Keratinocyte (primary cell): ENCODE results near the gene DDIT4. TPM values are rescaled to one million over a fixed set of nuclear protein-coding genes. Genes with fewer than 3 reads are reported as not detected.

Experiments used
- DNase-seq: peaks from one replicate; pipeline ENCODE4 v3.0.0-alpha.2; 2011; ENCODE audit warnings: low read depth, missing footprints, low spot score
- FAIRE-seq: peaks from 2 replicates; lab custom pipeline; 2011; peaks lifted over from hg19 to GRCh38; lab: Jason Lieb, UNC
- H2AFZ ChIP-seq: 2 replicates; pipeline ENCODE4 v1.6.0; 2012; ENCODE audit warnings: low read length, control low read depth, inconsistent platforms; ENCODE audit not compliant: control insufficient read depth
- H3K27ac ChIP-seq: 2 replicates; pipeline ENCODE4 v1.5.1; 2011; ENCODE audit warnings: low read length; ENCODE audit not compliant: control insufficient read depth, insufficient read depth
- H3K27me3 ChIP-seq: 3 replicates; pipeline ENCODE4 v1.6.0; 2011; ENCODE audit warnings: low read length; ENCODE audit not compliant: control insufficient read depth, insufficient read depth; ENCODE audit errors: extremely low read depth
- H3K36me3 ChIP-seq, 2 experiments: 2 replicates in 1 of 2; 3 replicates in 1 of 2; pipeline ENCODE4 v1.5.1; 2011; ENCODE audit warnings: low read length in 2 of 2, mild to moderate bottlenecking in 1 of 2; ENCODE audit not compliant: control insufficient read depth in 2 of 2, insufficient read depth in 2 of 2; ENCODE audit errors: extremely low read depth in 1 of 2
- H3K4me1 ChIP-seq: 3 replicates; pipeline ENCODE4 v1.5.1; 2011; ENCODE audit warnings: low read length; ENCODE audit not compliant: control insufficient read depth, insufficient read depth; ENCODE audit errors: extremely low read depth
- H3K4me2 ChIP-seq: 3 replicates; pipeline ENCODE4 v1.6.0; 2011; ENCODE audit warnings: low read depth, low read length; ENCODE audit not compliant: control insufficient read depth, insufficient read depth; ENCODE audit errors: extremely low read depth
- H3K4me3 ChIP-seq, 3 experiments: fragments of 200-600 bp in 1 of 3; sonication (generic) in 1 of 3; 2 replicates in 2 of 3; 3 replicates in 1 of 3; pipeline ENCODE4 v1.5.1; 2011 to 2016; ENCODE audit warnings: low read length in 3 of 3, mild to moderate bottlenecking in 3 of 3, control low read depth in 2 of 3, inconsistent platforms in 1 of 3, low read depth in 1 of 3, mixed read lengths in 1 of 3, mixed run types in 1 of 3, moderate library complexity in 1 of 3; ENCODE audit not compliant: control insufficient read depth in 2 of 3, insufficient read depth in 2 of 3; ENCODE audit errors: extremely low read depth in 1 of 3
- H3K79me2 ChIP-seq: 2 replicates; pipeline ENCODE4 v1.6.0; 2012; ENCODE audit warnings: low read length; ENCODE audit not compliant: control insufficient read depth, insufficient read depth
- H3K9ac ChIP-seq: 3 replicates; pipeline ENCODE4 v1.6.0; 2011; ENCODE audit warnings: low read length; ENCODE audit not compliant: control insufficient read depth, insufficient read depth; ENCODE audit errors: extremely low read depth
- H3K9me1 ChIP-seq: 3 replicates; pipeline ENCODE4 v1.6.0; 2011; ENCODE audit warnings: low read length; ENCODE audit not compliant: control insufficient read depth, insufficient read depth; ENCODE audit errors: extremely low read depth
- H3K9me3 ChIP-seq: 2 replicates; pipeline ENCODE4 v1.5.1; 2012; ENCODE audit warnings: low read depth, low read length; ENCODE audit not compliant: control insufficient read depth
- H4K20me1 ChIP-seq: 3 replicates; pipeline ENCODE4 v1.6.0; 2011; ENCODE audit warnings: low read length; ENCODE audit not compliant: control insufficient read depth, insufficient read depth; ENCODE audit errors: extremely low read depth
- EZH2 ChIP-seq: IDR thresholded peaks from one replicate; pipeline ENCODE4 v1.6.1; 2012; ENCODE audit warnings: inconsistent platforms, mild to moderate bottlenecking, low read length, moderate library complexity
- dilution Hi-C: fragments of 300-500 bp; cut with MboI; formaldehyde crosslinking; loops from one replicate; pipeline ENCODE4 v1.7.0; 2020; ENCODE audit warnings: low sequenced_read_pairs; ENCODE audit not compliant: extremely low pct_ligation_motif_present
- polyA plus RNA-seq, 5 experiments: library from polyadenylated mRNA; depleted of rRNA in 3 of 5; stranded (reverse) in 3 of 5; stranded (forward) in 1 of 5; unstranded in 1 of 5; fragments of >200 nt; gene quantifications; 1 replicate in 1 of 5; 2 replicates in 3 of 5; 3 replicates in 1 of 5; pipeline versions ENCODE4 v1.2.1 to v1.2.3, GENCODE V29; 2011 to 2012; ENCODE audit warnings: missing spikeins in 2 of 5, low read depth in 1 of 5, low replicate concordance in 1 of 5
- TF ChIP-seq, protein P1 (sequence below), 3 experiments: IDR thresholded peaks in 1 of 3; conservative IDR thresholded peaks in 1 of 3; optimal IDR thresholded peaks in 1 of 3; 2 replicates in 2 of 3; 3 replicates in 1 of 3; pipeline versions ENCODE3 to v1.5.1; 2011; ENCODE audit warnings: low read length in 3 of 3, mild to moderate bottlenecking in 3 of 3, moderate library complexity in 2 of 3, control low read depth in 1 of 3, inconsistent platforms in 1 of 3; ENCODE audit not compliant: insufficient read depth in 2 of 3; ENCODE audit errors: extremely low read depth in 1 of 3

Gene DDIT4
- polyA plus RNA-seq, 1 donor (not counting 4 experiments of a cell fraction or from before 2014, with no cell fraction given) = 248 TPM

DNA sequence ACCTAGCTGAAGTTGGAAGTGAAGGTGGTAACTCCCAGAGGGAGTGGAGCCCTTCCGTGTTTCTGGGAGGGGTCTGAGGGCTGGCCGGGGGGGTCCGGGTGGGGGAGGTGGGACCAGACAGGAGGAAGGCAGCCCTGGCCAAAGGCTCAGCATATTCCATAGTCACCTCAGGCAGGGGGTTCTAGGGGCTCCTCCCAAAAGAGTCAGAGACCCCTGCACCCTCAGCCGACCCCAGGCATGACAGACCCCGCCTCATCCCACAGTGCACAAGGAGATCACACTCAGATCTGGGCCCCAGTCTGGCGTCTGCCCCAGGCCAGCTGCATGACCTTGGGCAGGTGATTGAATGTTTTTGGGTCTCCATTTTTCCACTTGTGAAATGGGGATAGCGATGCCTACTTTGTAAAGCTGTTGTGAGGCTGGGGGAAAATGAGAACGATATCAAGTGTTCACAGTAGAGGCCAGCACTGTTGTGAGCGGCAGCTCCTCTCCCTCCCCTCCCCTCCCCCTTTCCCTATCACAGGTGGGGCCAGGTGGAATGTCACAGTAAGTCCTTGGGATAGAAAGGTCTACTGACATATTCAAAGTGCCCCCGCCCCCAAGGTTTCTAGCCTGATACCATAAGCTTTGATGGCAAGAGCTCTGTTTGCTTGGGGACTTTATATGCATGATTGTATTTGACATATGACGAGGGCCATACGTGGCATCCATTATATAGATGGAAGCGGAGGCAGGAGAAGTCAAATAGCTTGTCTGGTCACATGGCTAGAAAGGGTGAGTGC, 47.7 kb downstream of the DDIT4 start:
- peaks cover 53% of the 10 kb centered on the region for H3K4me1 ChIP-seq

DNA sequence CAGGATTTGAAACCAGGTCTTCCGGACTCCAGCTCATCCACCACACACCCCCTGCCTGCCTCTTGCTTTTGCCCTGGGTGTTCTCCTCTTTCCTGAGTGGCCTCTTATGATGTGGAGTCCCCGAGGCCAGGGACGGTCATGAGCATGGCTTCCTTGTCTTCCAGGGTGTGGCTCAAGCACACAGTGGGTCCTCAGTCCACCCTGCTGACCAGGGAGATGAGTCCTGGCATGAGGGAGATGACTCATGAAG, 48.2 kb downstream of the DDIT4 start:
- H3K27ac ChIP-seq = peak overlapping the region; percentile 94
- no peaks in the 10 kb centered on the region for H3K27me3 ChIP-seq
- no peaks in the 10 kb centered on the region for H3K36me3 ChIP-seq
- H3K9ac ChIP-seq = peak overlapping the region; percentile 91
- H3K9me3 ChIP-seq = no peaks in the 10 kb centered on the region
- H3K4me3 ChIP-seq = no peak overlapping the region
- dilution Hi-C loops = no loop called here
- peak; percentile 100 for DNase-seq
- peak overlapping the region; percentile 3 for H3K4me2 ChIP-seq
- H4K20me1 ChIP-seq = no peaks in the 10 kb centered on the region
- H2AFZ ChIP-seq = no peak overlapping the region
- peaks cover 50% of the 10 kb centered on the region for H3K4me1 ChIP-seq
- peak; percentile 34 for FAIRE-seq
- no peaks in the 10 kb centered on the region for H3K79me2 ChIP-seq
- H3K9me1 ChIP-seq = no peaks in the 10 kb centered on the region
- TF ChIP-seq EZH2 = no peak

More for the DNA sequence above, 47.7 kb downstream of the DDIT4 start:
- Histone ChIP-seq H3K27ac (peak overlapping the region; percentile 94), H2AFZ (no peak overlapping the region), H3K4me2 (peak overlapping the region; percentile 29), H3K27me3 (no peaks in the 10 kb centered on the region), H4K20me1 (no peaks in the 10 kb centered on the region), H3K9me3 (no peaks in the 10 kb centered on the region), H3K79me2 (no peaks in the 10 kb centered on the region), H3K9me1 (no peaks in the 10 kb centered on the region), H3K4me3 (peak overlapping the region in 1 of 3 experiments; percentile 55), H3K36me3 (no peaks in the 10 kb centered on the region), H3K9ac (peak overlapping the region; percentile 91)
- FAIRE-seq (no peak), DNase-seq (no peak)
- dilution Hi-C loops = no loop called here
- no peak for TF ChIP-seq EZH2
- TF ChIP-seq, protein P1, sequence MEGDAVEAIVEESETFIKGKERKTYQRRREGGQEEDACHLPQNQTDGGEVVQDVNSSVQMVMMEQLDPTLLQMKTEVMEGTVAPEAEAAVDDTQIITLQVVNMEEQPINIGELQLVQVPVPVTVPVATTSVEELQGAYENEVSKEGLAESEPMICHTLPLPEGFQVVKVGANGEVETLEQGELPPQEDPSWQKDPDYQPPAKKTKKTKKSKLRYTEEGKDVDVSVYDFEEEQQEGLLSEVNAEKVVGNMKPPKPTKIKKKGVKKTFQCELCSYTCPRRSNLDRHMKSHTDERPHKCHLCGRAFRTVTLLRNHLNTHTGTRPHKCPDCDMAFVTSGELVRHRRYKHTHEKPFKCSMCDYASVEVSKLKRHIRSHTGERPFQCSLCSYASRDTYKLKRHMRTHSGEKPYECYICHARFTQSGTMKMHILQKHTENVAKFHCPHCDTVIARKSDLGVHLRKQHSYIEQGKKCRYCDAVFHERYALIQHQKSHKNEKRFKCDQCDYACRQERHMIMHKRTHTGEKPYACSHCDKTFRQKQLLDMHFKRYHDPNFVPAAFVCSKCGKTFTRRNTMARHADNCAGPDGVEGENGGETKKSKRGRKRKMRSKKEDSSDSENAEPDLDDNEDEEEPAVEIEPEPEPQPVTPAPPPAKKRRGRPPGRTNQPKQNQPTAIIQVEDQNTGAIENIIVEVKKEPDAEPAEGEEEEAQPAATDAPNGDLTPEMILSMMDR (optimal IDR thresholded peaks at IDR 0.05 in 1 of 3, IDR thresholded peaks at IDR 0.05 in 1 of 3, conservative IDR thresholded peaks at IDR 0.05 in 1 of 3; ENCODE audit: extremely low read depth in 1 of 3, insufficient read depth in 2 of 3, low read length in 3 of 3) = no peak
